Chondrocyte (in vitro differentiated cells): ENCODE measurements around the gene ATP10A. TPM values are rescaled to one million over a fixed set of nuclear protein-coding genes. Genes with fewer than 3 reads are reported as not detected.

ENCODE experiments used
- DNase-seq: peaks from one replicate; pipeline ENCODE4 v3.0.0; 2021; ENCODE audit warnings: mixed read lengths, low spot score
- H3K27ac Mint-ChIP-seq: one replicate; pipeline ENCODE4 v1.8.0; 2021; ENCODE audit warnings: mild to moderate bottlenecking, moderate library complexity, mixed read lengths; ENCODE audit not compliant: unreplicated experiment
- H3K27me3 Mint-ChIP-seq: 2 replicates; pipeline ENCODE4 v1.8.0; 2021; ENCODE audit warnings: low read depth, mixed read lengths
- H3K36me3 Mint-ChIP-seq: 2 replicates; pipeline ENCODE4 v1.8.0; 2021; ENCODE audit warnings: low read depth, mixed read lengths
- H3K4me1 Mint-ChIP-seq: 2 replicates; pipeline ENCODE4 v1.8.0; 2021; ENCODE audit warnings: low read depth, mild to moderate bottlenecking, mixed read lengths
- H3K4me3 Mint-ChIP-seq: one replicate; pipeline ENCODE4 v1.8.0; 2021; ENCODE audit warnings: mild to moderate bottlenecking, moderate library complexity, mixed read lengths; ENCODE audit not compliant: unreplicated experiment
- H3K9me3 Mint-ChIP-seq: 2 replicates; pipeline ENCODE4 v1.8.0; 2021; ENCODE audit warnings: low read depth, mixed read lengths
- total RNA-seq: library from RNA; stranded (reverse); gene quantifications from 3 replicates; pipeline ENCODE4 v1.2.1, GENCODE V29; 2021
- TF ChIP-seq, protein P1 (sequence below): fragments of 200-600 bp; sonication (generic); IDR thresholded peaks from 2 replicates; pipeline ENCODE4 v1.5.0; 2021; ENCODE audit warnings: antibody characterized with exemption, mild to moderate bottlenecking, moderate library complexity

Gene ATP10A
- total RNA-seq, 1 donor from 2014 or later, result 163 TPM

DNA sequence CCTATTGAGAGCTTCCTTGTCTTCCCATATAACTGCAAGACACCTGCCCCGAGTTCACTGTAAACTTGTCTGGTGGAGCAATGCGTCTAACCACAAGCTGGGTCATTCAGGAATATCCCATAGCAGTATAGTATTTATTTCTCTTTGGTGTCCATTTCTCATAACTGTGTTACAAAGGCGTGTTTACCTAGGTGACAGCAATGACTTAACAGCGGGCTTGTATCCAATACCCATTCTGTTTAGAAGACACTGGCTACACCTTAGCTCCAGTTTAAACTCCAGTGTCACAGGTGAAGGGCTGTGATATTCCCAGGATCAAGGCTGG, 24.3 kb downstream of the ATP10A start:
- TF ChIP-seq, protein P1, sequence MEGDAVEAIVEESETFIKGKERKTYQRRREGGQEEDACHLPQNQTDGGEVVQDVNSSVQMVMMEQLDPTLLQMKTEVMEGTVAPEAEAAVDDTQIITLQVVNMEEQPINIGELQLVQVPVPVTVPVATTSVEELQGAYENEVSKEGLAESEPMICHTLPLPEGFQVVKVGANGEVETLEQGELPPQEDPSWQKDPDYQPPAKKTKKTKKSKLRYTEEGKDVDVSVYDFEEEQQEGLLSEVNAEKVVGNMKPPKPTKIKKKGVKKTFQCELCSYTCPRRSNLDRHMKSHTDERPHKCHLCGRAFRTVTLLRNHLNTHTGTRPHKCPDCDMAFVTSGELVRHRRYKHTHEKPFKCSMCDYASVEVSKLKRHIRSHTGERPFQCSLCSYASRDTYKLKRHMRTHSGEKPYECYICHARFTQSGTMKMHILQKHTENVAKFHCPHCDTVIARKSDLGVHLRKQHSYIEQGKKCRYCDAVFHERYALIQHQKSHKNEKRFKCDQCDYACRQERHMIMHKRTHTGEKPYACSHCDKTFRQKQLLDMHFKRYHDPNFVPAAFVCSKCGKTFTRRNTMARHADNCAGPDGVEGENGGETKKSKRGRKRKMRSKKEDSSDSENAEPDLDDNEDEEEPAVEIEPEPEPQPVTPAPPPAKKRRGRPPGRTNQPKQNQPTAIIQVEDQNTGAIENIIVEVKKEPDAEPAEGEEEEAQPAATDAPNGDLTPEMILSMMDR, result no peak
- Mint-ChIP-seq H3K4me1 (peaks cover 83% of the 10 kb centered on the region), H3K9me3 (peaks cover 2% of the 10 kb centered on the region), H3K36me3 (peaks cover 22% of the 10 kb centered on the region), H3K4me3 (no peak overlapping the region), H3K27ac (peak overlapping the region; percentile 63), H3K27me3 (no peaks in the 10 kb centered on the region)
- DNase-seq, result no peak

GRCh38 chr15:25838191-25838870, 24.8 kb downstream of the ATP10A start:
- no peak overlapping the region for H3K4me3 Mint-ChIP-seq
- TF ChIP-seq, protein P1, result no peak
- peaks cover 2% of the 10 kb centered on the region for H3K9me3 Mint-ChIP-seq
- H3K27ac Mint-ChIP-seq, result peak overlapping the region; percentile 63
- H3K4me1 Mint-ChIP-seq, result peaks cover 82% of the 10 kb centered on the region
- H3K36me3 Mint-ChIP-seq, result peaks cover 21% of the 10 kb centered on the region
- H3K27me3 Mint-ChIP-seq, result no peaks in the 10 kb centered on the region
- DNase-seq, result no peak

DNA sequence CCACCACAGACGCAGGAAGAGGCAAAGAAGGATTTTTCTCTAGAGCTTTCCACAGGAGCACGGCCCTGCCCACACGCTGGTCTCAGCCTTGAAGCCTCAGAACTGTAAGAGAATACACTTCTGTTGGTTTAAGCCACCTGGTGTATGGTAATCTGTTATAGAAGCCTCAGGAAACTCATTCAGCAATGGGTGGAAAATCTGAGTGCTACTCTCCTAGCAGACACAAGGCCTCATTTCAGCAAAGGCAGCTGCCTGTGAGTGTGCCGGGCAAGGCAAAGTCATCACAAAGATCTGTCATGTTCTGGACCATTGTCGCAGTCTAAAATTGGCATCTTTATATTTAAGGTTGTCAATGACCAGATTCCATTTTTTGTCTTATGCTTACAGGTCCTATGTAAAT, 31.0 kb downstream of the ATP10A start:
- Mint-ChIP-seq H3K4me1 (peaks cover 79% of the 10 kb centered on the region), H3K9me3 (peaks cover 5% of the 10 kb centered on the region), H3K27me3 (no peaks in the 10 kb centered on the region), H3K4me3 (peak overlapping the region; percentile 32), H3K27ac (peak overlapping the region; percentile 100), H3K36me3 (peaks cover 19% of the 10 kb centered on the region)
- TF ChIP-seq, protein P1, result no peak
- DNase-seq, result no peak

DNA sequence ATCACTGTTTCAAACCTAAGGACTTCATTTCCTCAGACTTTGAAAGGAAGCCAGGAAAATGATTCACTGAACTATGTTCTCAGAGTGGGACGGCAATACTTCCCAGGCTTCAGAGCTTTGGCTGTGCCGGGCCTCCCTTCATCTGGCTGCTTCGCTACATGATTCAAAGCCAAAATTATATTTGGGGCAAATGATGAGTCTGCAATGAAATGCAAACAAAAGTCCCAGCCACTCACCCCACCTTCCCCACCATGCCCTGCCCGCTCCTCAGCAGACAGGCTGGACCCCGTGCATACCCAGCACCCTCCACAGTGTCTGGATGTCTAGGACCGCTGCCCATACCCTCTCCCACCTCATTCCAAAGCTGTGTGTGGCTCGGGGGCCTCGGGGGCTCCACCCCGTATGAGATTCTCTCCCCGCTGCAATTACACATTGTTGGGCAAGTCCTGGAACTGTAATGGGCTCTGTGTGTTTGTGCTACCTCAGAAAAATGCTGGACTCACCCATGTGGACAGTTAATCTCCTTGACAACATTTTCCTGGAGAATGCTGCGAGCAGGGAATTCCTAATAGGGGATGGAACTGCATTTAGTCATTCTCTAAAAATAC, 32.2 kb downstream of the ATP10A start:
- peak overlapping the region; percentile 100 for H3K27ac Mint-ChIP-seq
- H3K9me3 Mint-ChIP-seq, result peaks cover 8% of the 10 kb centered on the region
- H3K27me3 Mint-ChIP-seq, result no peaks in the 10 kb centered on the region
- H3K4me1 Mint-ChIP-seq, result peaks cover 78% of the 10 kb centered on the region
- peaks cover 17% of the 10 kb centered on the region for H3K36me3 Mint-ChIP-seq
- no peak for DNase-seq
- peak overlapping the region; percentile 52 for H3K4me3 Mint-ChIP-seq
- TF ChIP-seq, protein P1, result no peak

- H3K4me3 Mint-ChIP-seq, result peak overlapping the region; percentile 21
- DNase-seq, result no peak
- H3K36me3 Mint-ChIP-seq, result peaks cover 25% of the 10 kb centered on the region
- peak overlapping the region; percentile 100 for H3K27ac Mint-ChIP-seq
- TF ChIP-seq, protein P1, result no peak
- H3K27me3 Mint-ChIP-seq, result no peaks in the 10 kb centered on the region
- H3K4me1 Mint-ChIP-seq, result peaks cover 87% of the 10 kb centered on the region
- peaks cover 13% of the 10 kb centered on the region for H3K9me3 Mint-ChIP-seq
Measured at GRCh38 chr15:25829073-25829472, 34.1 kb downstream of the ATP10A start.
